A204.1 (cell line): ENCODE results near the gene SPI1.

Experiments used
- FAIRE-seq: peaks from 2 replicates; lab custom pipeline; 2012; peaks lifted over from hg19 to GRCh38; lab: Jason Lieb, UNC

The SPI1 gene

DNA sequence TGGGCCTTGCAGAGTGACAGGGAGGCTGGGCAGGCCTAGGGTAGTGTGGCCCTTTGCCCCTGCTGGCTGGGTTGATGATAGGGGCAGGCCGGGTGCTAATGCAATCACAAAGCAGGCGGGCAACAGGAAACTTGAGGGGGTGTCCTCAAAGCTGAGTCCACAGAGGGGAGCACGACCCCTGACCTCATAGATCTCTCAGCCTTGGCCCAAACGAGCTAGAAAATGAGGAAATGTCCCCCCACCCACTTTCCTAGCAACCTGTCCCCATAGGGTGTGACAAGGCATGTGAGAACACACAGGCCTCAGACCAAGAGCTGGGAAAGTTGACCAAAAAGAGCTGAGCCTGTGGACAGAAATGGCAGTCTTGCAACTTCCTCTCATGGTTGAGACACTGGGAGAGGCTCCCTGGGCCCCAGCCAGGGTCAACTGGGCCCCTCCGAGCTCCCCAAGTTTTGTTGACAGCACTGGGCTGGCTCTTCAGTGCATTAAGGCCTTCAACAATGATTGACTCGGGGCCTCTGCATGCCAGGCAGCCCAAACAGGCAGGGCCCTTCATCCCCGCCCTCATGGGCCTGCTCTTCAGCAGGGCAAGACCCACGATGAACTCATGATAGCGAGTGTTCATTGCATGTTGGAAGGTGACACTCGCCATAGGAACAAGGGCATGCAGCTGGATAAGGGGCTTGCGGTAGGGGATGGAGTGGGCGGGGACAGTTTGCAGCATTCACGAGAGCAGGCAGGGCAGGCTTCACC, 9.8 kb upstream of the SPI1 start:
- no peak for FAIRE-seq

DNA sequence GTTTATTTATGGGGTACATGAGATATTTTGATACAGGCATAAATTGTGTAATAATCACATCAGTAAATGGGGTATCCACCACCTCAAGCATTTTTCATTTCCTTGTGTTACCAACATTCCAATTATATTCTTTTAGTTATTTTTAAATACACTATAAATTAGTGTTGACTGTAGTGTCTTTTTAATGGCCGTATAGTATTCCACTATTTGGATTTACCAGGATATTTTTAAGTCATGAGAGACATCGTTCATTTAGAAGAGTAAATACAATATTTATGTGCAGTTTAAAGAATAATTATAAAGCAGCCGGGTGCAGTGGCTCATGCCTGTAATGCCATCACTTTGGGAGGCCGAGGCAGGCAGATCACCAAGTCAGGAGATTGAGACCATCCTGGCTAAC, 6.2 kb upstream of the SPI1 start:
- FAIRE-seq, result no peak

DNA sequence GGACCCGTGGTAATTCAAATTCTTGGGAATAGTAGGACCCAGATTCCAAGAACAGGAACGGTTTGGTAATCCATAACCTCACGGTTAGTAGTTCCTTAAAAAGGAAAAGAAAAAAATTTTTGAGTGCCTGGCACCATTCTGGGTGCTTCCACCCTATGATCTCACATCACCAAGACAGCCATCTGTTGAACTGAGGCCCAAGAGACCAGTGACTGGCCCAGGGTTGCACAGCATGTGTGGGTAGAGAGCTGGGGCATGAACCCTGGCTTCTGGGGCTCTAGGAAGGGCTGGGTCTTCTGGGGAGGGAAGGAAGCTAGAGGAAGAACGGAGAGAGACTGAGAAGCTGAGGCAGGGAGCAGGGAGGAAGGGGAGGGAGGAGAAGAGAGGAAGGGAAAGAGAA, 4.7 kb upstream of the SPI1 start:
- no peak for FAIRE-seq

DNA sequence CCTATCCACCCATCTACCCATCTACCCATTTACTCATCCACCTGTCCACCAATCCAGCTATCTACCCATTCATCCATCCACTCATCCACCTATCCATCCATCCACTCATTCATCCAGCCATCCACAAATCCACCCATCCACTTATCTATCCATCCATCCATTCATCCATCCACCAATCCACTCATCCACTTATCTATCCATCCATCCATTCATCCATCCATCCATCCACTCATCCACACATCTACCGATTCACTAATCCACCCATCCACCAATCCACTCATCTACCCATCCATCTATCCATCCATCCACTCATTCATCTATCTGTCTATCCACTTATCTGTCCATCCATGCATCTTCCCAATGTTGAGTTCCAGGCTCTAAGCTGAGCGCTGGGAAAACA, 1.7 kb upstream of the SPI1 start:
- no peak for FAIRE-seq

DNA sequence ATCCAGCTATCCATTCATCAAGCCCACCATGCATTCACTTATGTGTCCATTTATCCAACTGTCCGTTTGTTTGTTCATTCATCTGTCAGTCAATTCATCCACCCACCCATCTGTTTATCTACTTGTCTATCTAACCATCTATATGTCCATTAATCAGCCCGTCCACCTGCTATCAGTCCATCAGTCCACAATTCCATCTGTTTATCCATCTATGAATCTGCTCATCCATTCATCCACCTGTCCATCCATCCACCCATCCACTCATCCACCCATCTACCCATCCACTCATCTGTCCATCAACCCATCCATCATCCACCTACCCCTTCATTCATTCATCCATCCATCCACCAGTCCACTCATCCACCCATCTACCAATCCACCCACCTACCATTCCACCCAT, 970 bp upstream of the SPI1 start:
- FAIRE-seq, result no peak

DNA sequence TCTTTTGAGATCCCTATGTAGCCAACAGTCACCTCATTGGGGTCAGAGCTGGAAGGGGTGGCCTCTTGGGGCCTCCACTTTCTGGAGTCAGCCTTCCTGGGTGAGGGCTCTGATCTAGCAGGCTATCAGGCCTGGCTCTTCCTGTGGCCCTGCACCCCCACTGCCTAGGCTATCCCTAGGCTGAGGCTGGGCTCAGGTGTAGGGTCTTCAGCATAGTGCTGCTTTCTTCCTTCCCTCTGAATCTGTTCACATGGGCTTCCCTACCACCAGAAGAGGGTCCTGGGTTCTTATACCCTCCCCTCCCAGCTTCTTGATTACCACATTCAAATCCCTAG, 456 bp upstream of the SPI1 start:
- no peak for FAIRE-seq

DNA sequence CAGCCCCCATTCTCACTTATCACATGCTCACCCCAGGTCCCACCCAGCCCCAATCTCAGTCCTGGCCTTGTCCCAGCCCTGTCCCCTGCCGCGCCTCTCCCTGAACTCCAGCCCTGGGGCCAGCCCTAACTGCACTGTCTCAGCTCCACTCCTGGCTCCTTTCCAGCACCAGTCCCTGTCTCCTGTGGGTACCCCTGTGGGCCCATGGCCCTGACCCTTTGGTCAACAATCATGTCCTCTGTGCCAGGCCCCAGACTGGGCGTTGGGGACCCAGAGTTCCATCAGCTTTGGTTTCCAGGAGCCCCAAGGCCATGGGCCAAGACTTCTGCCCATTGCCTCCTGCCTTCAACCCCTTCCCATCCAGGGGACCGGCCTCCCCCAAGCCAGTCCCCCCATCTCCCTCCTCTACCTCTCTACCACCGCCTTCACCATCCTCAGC, 757 bp downstream of the SPI1 start:
- FAIRE-seq, result no peak

DNA sequence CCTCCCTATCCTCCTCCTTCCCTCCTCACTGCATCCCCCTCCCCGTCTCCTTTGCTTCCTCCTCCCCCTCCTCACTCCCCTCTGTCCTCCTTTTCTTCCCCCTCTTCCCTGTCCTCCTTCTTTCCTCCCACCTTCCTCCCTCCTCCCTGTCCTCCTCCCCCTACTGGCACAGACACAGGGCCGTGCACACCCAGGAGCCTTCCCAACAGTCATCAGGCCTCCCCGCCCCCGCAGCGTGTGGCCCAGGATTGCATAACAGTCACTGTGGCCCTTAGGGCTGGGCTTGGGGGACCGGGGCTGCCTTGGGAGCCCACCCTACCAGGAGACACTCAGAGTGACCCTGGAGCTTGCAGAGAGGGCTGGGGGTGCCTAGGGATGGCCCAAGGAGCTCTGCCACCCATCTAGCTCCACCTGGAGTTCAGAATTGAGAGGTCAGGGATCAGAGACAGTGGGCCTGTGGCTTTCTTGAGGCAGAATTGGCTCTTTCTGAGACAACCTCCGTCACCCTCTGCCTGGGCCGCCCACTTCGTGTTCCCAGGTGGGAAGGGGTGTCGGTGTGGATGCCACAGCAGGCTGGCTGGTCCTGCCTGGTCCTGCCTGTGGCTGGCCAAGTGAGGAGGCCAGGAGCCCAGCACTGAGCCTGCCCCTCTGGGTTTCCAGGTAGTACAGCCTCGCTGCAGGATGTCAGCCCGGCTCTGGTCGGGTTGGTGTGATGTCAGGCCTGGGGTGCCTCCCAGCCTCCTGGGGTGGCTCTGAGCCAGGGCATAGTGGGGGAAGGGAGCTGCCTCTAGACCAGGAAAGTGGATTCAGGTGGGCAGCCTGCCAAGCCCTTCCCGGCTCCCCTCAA, 1.6 kb downstream of the SPI1 start:
- FAIRE-seq, result no peak

DNA sequence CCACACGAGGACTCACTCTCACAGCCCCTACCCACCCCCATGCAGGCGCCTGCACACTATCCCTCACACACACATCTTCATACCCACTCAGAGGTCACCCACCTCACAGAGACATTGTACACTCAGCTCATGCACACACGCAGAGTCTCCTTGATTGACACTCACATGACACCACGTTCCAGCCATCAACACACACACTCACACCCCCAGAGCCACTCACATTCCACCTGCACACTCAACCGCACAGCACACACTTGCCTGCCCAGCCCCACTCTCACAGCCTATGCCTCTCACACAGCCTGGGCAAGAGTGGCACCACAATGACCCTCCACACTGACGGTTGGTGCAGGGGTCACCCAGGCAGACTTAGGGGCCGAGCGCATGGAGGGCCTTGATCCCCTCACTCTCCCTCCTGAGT, 2.2 kb downstream of the SPI1 start:
- no peak for FAIRE-seq

DNA sequence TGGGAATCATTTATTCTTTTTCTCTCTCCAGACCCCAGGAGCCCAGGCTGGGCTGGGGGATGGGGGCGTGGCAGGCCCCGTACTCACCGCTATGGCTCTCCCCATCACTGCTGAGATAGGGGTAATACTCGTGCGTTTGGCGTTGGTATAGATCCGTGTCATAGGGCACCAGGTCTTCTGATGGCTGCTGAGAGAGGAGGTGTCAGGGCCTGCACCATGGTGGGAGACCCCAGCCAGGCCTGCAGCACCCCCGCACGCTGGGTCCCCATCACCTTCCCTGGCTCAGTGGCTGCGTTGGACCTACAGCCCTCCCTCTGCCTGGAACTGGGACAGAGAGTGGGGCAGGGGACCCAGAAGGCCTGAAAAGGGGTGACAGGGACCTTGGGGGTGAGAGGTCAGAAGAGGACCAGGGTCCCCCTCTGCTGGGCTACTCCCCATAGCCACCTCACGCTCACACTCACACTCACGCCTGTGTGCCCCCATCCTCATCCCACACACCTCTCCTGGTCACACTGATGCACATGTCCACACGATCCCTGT, 2.7 kb downstream of the SPI1 start:
- FAIRE-seq, result no peak

DNA sequence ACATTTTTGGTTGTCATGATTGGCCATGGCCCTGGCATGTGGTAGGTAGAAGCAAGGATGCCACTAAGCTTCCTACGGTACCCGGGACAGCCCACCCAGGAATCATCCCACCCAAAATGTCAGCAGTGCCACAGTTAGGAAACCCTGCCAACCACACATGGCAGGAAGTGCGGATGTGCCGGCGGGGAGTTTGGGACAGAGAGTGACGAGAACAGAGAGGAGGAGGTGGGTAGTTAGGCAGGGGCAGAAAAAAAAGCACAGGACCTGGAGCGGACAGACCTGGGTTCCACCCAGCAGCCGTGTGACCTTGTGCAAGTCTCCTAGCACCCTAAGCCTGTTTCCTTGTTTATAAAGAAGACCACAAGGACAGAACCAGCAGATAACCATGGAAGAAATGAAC, 3.3 kb downstream of the SPI1 start:
- no peak for FAIRE-seq

DNA sequence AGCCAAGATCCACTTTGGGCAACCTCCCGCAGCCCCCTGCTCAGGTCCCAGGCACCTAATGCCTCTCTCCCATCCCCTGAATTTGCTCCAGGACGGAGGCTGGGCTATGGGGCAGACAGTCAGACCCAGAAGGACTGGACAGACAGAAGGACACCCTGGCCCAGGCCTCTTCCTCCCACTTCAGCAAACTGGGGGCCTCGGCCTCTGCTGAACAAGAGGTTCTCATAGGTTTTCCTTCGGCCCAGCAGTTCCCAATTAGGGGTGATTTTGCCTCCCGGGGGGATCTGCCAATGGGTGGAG, 3.7 kb downstream of the SPI1 start:
- FAIRE-seq, result no peak

DNA sequence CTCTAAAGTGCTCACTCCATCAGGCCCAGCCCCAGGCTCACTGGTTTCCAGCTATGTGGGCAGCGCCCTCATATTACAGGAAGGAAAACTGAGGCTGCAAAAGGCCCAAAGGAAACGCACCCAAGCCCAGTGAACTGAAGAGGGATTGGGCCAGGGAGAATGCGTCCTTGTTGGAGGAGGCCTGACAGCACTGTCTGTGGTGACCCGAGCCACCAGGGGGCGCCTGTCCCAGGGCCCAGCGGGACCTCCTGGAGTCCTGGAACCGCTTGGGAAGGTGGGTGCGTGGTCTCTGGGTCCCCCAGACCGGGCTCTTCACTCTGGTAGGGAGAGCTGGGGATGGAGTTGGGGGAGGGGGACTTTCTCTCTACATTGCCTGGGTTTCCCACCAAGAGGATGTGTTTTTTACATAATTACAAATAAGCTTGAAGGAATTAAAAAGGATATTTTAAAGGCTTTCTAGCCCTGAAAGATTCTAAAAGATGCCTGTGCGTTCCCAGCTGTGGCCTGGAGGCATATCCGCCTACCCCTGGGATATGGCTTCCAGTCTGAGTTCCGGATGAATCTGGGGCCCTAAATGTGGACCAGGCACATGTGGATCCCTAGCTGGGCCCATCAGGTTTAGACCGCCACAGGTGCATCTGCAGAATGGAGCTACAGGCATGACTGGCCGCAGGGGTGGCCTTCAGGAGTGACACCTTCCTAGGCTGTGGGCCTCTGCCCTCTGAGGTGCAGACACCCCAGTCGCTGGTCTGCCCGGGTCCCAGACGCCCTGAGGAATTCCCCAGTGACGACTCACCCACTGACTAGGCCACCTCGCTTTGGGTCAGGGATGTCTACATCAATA, 4.2 kb downstream of the SPI1 start:
- no peak for FAIRE-seq

DNA sequence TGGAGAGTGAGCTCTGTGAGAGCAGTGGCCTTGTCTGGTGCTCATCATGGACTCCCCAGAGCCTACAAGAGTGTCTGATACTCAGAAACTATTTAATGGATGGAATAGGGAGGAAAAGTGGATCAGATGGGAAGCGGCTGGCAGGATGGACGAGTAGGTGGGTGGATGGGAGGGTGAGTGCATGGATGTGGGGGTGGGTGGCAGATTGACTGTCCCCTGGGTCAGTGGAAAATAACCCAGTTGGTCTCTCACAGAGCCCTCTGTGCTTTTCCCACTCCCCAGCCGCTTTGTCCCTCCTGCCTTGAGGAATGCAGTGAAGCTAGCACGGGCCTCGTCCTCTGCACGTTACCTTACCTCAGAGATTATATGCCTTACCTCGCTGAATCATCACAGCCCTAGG, 5.9 kb downstream of the SPI1 start:
- no peak for FAIRE-seq

DNA sequence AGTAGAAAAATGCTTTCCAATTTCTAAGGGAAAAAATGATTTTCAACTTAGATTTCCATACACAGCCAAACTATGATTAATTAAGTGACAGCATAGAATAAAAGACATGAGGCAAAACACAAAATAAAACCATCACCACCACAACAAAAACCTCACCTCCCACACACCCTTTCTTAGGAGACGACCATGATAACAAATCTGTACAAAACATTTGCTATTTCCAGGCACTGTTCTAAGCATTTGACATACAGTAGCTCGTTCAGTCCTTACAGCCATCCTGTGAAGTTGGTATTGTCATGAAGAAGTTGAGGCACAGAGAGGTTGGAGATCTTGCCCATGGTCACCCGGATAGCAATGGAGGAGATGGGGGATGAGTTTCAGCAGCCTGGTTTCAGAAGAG, 8.7 kb downstream of the SPI1 start:
- FAIRE-seq, result no peak

DNA sequence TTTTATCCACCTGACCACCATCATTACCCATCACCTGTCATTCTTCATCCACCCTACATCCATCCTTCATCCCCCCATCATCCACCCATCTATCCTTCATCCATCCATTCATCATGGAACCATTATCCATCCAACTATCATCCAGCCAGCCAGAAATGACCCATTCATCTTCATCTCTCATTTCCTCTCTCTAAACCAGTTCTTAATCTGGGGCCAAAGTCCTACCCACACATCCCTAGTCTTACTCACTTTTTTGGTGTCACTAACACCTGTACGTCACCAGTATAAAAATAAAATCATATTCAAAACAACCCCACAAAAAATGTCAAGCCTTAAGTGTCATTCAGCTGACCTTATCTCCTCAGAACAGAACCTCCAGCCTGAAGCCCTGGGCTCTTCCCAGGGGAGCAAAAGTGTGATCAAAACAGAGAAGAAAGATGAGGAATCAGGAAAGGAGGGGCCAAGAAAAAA, 12.3 kb downstream of the SPI1 start:
- FAIRE-seq, result no peak

DNA sequence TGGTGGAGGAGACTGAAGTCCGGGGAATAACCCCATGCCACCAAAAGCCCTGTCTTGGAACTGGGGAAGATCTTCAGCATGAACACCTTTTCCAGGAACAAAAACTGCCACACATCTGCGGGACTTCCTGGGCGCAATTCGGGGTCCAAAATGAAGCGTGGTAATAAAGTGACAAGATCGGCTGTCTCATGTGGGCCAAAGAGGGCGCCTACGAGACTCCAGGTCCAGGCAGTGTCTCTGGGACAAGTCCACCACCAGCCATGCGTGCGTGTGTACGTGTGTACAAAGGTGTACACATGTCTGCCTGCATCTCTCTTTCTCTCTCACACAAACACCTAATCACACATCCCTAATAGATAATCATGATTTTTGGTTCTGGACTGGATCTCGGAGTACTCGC, 16.9 kb downstream of the SPI1 start:
- FAIRE-seq, result no peak

DNA sequence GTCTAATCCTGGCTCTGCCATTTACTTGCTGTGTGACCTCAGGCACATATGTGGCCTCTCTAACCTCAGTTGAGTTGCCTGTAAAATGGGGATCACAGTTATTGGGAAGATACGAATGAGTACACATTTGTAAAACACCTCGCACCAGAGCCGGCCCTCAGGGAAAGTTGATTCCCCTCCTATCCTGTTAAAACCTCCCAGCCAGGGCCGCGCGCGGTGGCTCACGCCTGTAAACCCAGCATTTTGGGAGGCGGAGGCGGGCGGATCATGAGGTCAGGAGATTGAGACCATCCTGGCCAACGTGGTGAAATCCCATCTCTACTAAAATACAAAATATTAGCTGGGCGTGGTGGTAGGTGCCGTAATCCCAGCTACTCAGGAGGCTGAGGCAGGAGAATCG, 18.0 kb downstream of the SPI1 start:
- FAIRE-seq, result no peak

DNA sequence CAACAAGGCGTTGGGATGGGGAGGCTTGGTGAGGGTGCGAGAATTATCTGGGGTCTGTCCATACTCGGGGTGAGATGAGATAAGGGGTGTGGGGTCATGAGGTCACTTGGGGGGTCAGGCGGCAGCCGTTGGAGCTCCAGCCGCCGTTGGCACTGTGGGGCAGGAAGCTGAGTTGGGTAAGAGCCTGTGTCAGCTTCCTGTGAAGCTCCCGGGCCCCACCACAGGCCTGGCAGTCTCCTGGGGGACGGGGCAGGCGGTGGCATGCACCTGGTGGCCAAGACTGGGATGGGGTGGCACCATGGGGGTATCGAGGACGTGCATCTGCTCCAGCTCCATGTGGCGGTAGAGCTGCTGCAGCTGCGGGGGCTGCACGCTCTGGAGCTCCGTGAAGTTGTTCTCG, 18.8 kb downstream of the SPI1 start:
- no peak for FAIRE-seq

DNA sequence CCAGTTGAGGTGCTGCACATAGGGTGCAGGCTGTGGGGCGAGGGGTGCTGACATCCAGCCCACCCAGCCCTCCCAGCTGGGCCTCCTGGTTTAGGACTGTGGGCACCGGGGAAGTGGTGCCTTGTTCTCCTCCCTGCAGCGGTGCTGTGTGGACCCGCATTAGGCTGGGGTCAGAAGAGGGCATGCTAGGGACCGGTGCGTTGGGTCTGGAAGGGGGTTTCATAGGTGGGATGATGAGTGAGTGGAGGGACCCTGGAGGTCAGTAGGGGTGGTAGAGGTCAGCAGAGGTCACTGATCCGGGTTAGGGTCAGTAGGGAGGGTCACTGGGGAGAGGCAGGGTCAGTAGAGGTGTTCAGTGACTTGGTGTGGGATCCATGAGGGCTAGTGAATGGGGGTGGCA, 19.2 kb downstream of the SPI1 start:
- FAIRE-seq, result no peak

DNA sequence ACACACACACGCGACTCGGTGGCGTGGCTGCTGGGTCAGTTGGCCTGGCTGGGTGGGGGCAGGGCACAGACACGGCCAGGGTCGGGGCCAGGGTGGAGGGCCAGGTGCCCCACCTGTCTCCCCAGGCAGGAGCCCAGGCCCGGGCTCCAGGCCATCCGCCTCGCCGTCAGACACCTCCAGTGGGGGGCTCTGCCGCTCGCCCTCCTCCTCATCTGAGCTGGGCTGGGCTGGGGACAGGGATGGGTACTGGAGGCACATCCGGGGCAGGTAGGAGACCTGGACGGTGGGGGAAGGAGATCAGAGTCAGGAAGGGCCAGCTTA, 19.7 kb downstream of the SPI1 start:
- FAIRE-seq, result no peak

DNA sequence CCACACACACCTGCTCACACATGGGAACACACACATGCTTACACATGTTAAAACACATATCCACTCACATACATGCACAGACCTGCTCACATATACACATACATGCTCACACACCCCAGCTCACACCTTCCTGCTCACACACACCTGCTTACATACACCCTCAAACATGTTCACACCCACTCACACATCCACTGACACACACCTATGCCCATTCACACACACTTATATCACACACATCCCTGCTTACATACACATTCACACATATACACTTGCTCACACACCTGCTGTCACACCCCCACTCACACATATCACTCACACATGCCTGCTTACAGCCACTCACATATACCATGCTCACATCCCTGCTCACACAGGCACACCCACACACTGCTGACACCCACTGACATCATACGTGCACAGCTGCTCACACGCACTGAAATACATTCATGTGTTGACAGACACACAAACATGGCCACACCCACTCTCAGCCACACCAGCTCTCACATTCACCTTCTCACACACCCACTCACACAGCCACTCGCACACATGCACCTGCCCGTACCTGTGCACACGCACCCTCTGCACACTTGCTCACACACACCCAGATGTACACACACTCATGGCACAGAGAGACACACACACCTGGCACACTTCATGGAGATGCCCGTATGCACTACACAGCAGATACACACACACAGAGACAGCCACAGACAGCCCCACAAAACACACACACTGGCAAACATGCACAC, 20.2 kb downstream of the SPI1 start:
- FAIRE-seq, result no peak

DNA sequence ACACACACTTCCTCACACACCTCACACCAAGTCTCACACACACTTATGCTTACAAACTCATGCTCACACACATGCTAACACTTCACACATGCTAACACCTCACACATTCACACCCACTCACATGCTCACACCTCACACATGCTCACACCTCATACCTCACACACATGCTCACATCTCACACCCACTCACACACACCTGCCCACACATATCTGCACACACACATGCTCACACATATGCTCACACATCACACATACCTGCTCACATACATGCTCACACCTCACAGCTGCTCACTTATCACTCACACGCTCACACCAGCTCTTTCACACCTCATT, 21.4 kb downstream of the SPI1 start:
- FAIRE-seq, result no peak
